Fibroblast of villous mesenchyme (primary cell): ENCODE data around the gene DCUN1D2. TPM values are rescaled to one million over a fixed set of nuclear protein-coding genes. Genes with fewer than 3 reads are reported as not detected.
"Not testable (repeated sequence)": the region's sequence is repeated elsewhere in the genome, so short reads cannot be mapped to it uniquely, and the experiment has no call there.

Experiments
- DNase-seq: peaks from one replicate; pipeline ENCODE4 v3.0.0-alpha.2; 2010; ENCODE audit warnings: low read depth
- H3K4me3 ChIP-seq: 2 replicates; pipeline ENCODE4 v1.5.1; 2011; ENCODE audit warnings: low read depth, mild to moderate bottlenecking, low read length
- total RNA-seq: library from RNA; depleted of rRNA; stranded (reverse); fragments of >200 nt; gene quantifications from 2 replicates; pipeline ENCODE4 v1.2.3, GENCODE V29; 2012
- TF ChIP-seq, protein P1 (sequence below): IDR thresholded peaks from 2 replicates; pipeline ENCODE4 v1.5.1; 2012; ENCODE audit warnings: low read depth, mild to moderate bottlenecking, low read length; ENCODE audit not compliant: insufficient read depth

The DCUN1D2 gene
- total RNA-seq, 1 donor, result 13.4 TPM

DNA sequence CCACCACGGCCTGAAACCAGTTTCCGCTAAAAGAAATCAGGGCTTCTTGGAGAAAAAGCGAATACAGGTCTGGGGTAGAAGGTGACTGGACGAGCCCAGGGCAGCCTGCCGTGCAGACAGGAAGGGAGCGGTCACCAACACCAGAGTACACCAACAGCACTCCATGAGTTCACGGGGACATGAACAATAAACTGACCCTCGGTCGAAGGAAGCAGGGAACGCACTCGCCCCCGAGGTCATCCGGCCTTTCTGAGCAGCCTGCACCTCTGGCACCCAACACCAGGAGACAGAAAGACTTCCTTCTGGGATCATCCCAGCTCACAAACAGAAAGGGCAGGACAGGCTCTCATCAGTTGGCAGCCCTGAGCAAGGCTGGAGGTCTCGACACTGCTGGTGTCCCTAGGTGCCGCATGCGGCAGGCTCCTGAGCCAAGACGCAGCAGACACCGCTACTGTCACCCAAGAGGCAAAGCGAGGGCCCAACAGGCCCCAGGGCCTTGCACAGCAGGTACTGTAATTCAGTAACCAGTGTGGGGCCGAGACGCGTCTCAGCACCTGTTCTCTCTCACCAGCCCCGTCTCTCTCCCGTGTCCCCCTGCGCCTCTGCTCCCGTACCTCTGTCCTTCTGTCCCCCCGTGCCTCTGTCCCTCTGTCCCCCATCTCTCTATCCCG is 18.0 kb downstream of the DCUN1D2 start:
- DNase-seq, result no peak
- TF ChIP-seq, protein P1, sequence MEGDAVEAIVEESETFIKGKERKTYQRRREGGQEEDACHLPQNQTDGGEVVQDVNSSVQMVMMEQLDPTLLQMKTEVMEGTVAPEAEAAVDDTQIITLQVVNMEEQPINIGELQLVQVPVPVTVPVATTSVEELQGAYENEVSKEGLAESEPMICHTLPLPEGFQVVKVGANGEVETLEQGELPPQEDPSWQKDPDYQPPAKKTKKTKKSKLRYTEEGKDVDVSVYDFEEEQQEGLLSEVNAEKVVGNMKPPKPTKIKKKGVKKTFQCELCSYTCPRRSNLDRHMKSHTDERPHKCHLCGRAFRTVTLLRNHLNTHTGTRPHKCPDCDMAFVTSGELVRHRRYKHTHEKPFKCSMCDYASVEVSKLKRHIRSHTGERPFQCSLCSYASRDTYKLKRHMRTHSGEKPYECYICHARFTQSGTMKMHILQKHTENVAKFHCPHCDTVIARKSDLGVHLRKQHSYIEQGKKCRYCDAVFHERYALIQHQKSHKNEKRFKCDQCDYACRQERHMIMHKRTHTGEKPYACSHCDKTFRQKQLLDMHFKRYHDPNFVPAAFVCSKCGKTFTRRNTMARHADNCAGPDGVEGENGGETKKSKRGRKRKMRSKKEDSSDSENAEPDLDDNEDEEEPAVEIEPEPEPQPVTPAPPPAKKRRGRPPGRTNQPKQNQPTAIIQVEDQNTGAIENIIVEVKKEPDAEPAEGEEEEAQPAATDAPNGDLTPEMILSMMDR, result no peak
- no peak overlapping the region for H3K4me3 ChIP-seq

DNA sequence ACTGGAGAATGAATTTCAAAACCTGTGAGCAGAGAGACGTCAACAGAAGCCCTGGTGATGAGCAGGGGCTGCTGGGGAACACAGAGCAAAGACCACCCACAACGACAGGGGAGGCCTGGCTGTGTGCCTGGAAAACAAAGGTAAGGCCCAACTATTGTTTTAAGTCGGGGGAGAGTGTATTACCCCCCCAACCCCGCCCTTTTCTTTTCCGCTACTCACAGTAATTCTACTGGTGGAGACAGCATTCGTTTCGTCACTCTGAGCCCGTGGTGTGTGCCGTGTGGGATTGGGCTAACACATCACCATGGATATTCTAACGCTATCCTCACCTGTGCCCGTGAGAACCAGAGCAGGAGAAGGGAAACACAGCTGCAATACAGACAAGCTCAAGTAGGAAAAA is 18.7 kb downstream of the DCUN1D2 start:
- no peak for DNase-seq
- no peak overlapping the region for H3K4me3 ChIP-seq
- TF ChIP-seq, protein P1, result no peak

DNA sequence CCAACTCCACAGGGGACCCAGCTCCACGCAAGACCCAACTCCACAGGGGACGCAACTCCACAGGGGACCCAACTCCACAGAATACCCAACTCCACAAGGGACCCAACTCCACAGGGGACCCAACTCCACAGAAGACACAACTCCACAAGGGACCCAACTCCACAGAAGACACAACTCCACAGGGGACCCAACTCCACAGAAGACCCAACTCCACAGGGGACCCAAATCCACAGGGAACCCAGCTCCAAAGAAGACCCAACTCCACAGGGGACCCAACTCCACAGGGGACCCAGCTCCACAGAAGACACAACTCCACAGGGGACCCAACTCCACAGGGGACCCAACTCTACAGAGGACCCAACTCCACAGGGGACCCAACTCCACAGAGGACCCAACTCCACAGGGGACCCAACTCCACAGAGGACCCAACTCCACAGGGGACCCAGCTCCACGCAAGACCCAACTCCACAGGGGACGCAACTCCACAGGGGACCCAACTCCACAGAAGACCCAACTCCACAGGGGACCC is 19.8 kb downstream of the DCUN1D2 start:
- not testable (repeated sequence) for DNase-seq, H3K4me3 ChIP-seq

DNA sequence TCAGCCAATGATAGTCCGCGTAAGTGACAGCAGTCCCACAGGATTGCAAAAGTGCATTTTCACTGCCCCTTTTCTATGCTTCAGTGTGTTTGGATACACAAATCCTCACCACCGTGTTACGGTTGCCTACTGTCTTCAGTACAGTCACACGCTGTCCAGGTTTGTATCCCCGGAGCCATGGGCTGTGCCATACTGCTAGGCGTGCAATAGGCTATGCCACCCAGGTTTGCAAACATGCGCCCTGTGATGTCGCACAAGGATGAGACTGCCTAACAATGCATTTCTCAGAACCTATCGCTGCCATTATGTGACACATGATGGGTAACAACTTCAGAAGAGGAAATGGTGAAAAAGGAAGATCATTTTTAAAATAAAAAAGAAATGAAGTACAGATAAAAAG is 20.4 kb downstream of the DCUN1D2 start:
- H3K4me3 ChIP-seq, result no peak overlapping the region
- DNase-seq, result no peak
- TF ChIP-seq, protein P1, result no peak

DNA sequence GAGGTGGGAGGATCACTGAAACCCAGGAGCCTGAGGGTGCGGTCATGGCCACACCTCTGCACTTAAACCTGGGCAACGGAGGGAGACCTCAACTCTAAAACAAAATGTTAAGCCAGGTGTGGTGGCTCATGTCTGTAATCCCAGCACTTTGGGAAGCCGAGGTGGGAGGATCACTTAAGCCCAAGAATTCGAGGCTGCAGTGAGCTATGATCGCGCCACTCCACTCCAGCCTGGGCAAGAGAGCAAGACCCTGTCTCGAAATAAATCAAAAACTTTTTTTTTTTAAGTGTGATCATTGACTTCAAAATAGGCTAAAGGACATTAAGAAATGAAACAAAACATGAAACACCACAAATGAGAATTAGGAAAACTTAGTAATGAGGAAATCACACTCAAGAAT is 20.9 kb downstream of the DCUN1D2 start:
- DNase-seq, result no peak
- TF ChIP-seq, protein P1, result no peak
- no peak overlapping the region for H3K4me3 ChIP-seq

DNA sequence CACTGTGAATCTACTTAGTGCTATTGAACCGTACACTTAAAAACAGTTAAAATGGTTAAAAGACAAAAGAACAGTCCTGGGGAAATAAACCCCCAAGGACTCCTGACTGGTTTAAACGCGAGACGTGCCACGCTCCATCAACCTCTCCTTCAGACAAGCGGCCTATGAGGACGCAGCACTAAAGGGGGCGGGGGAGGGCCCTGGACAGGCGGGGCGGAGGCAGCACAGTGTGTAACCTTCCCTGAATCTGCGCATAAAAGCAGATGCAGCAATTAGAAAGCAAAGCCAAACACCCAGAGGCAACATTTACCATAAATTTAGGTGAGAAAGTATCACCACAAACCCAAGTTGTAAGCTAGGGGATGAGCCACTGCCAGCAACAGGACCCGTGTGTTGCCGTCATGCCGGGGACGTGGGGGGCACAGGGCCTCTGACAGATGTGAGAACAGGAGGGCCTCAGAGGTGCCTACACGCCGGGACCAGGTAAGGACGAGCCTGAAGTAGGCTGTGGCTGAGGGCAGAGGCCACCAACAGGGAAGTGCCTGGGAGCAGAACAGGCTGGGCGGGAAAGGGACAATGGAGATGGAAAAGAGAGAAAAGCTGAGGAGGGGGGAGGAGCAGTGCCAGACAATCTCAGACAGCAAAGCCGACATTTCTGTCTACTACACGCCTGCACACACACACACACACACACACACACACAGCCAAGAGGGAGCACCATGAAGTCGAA is 21.9 kb downstream of the DCUN1D2 start:
- no peak overlapping the region for H3K4me3 ChIP-seq
- DNase-seq, result no peak

DNA sequence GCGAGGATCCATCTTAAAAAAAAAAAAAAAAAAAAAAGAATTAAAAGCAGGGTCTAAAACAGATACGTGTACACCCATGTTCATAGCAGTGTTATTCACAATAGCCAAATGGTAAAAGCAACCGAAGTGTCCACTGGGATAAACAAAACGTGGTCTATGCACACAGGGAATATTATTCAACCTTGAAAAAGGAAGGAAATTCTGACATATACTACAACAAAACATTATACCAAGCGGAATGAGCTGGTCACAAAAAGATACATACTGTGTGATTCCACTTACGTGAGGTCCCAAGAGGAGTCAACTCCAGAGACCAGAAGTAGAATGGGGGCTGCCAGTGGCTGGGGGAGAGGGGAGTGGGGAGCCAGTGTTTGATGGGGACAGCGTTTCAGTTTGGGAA is 22.5 kb downstream of the DCUN1D2 start:
- DNase-seq, result no peak
- no peak overlapping the region for H3K4me3 ChIP-seq
- TF ChIP-seq, protein P1, result no peak

More for the DNA sequence above, 21.9 kb downstream of the DCUN1D2 start:
- TF ChIP-seq, protein P1, result no peak
